Stomach (tissue), 4 donors: ENCODE measurements around the gene SLC5A5.

Experiments
- CTCF ChIP-seq, 7 experiments: fragments of 450-650 bp in 4 of 7; fragments of 200-600 bp in 3 of 7; sonication (generic) in 3 of 7; IDR thresholded peaks; one replicate each; pipeline ENCODE4 v1.5.1; 2016 to 2019; ENCODE audit warnings: antibody characterized with exemption in 7 of 7, control low read depth in 2 of 7, mild to moderate bottlenecking in 1 of 7
- POLR2AphosphoS5 ChIP-seq, 3 donors: sonication (generic); formaldehyde crosslinking; IDR thresholded peaks; one replicate each; pipeline ENCODE4 v1.6.1; 2016; ENCODE audit warnings: antibody characterized with exemption in 3 of 3

DNA sequence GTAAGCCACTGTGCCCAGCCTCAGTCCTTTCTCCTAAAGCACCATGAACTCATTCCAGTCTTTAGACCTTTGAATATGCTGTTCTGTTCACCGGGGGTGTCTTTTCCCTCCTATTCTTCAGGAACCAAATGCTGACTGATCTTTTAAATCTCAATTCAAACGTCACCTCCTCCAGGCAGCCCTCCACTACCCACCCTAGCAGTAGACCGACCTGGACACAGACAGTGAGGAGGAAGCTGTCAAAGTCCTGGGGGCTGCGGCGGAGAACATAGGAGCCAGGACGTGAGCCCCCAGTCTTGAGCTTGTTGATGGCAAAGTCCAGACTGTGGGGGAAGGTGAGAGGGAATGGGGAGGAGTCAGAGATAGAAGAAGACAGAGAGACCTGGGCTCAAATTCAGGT is 31.7 kb upstream of the SLC5A5 start:
- TF ChIP-seq CTCF (IDR thresholded peaks at IDR 0.05) = no peak
- no peak for TF ChIP-seq POLR2AphosphoS5 (IDR thresholded peaks at IDR 0.05)
